Trophoblast cell (in vitro differentiated cells and primary cell): ENCODE data around the gene PPBP.
"Not testable (repeated sequence)": the region's sequence is repeated elsewhere in the genome, so short reads cannot be mapped to it uniquely, and the experiment has no call there.

ENCODE experiments used
- DNase-seq, 2 donors: peaks; one replicate each; pipeline ENCODE4 v3.0.0-alpha.2; 2016
- H2AFZ ChIP-seq: 2 replicates; pipeline ENCODE4 v1.6.1; 2013; ENCODE audit warnings: low read length, moderate library complexity, mild to moderate bottlenecking; ENCODE audit not compliant: insufficient read depth, poor library complexity
- H2AK5ac ChIP-seq: 2 replicates; pipeline ENCODE4 v1.6.1; 2013; ENCODE audit warnings: mild to moderate bottlenecking, low read length
- H2BK120ac ChIP-seq: 2 replicates; pipeline ENCODE4 v1.6.1; 2013; ENCODE audit warnings: low read length, mild to moderate bottlenecking, moderate library complexity; ENCODE audit not compliant: insufficient read depth, poor library complexity
- H2BK12ac ChIP-seq: 2 replicates; pipeline ENCODE4 v1.6.1; 2013; ENCODE audit warnings: mild to moderate bottlenecking, low read length, moderate library complexity
- H2BK5ac ChIP-seq: 2 replicates; pipeline ENCODE4 v1.6.1; 2013; ENCODE audit warnings: low read length, low read depth, moderate library complexity, mild to moderate bottlenecking; ENCODE audit not compliant: poor library complexity
- H3K14ac ChIP-seq: 2 replicates; pipeline ENCODE4 v1.6.1; 2013; ENCODE audit warnings: mild to moderate bottlenecking, low read length
- H3K18ac ChIP-seq: 2 replicates; pipeline ENCODE4 v1.6.1; 2013; ENCODE audit warnings: mild to moderate bottlenecking, low read length
- H3K23ac ChIP-seq: 2 replicates; pipeline ENCODE4 v1.6.1; 2013; ENCODE audit warnings: low read length
- H3K27ac ChIP-seq: 2 replicates; pipeline ENCODE4 v1.5.1; 2013; ENCODE audit warnings: low read depth, mild to moderate bottlenecking, inconsistent platforms, low read length, moderate library complexity
- H3K27me3 ChIP-seq: 2 replicates; pipeline ENCODE4 v1.6.1; 2013; ENCODE audit warnings: inconsistent platforms, mild to moderate bottlenecking, low read length, moderate library complexity; ENCODE audit not compliant: insufficient read depth
- H3K36me3 ChIP-seq, 2 experiments: 1 replicate in 1 of 2; 2 replicates in 1 of 2; pipeline ENCODE4 v1.6.1; 2013; ENCODE audit warnings: low read length in 2 of 2, mild to moderate bottlenecking in 2 of 2, moderate library complexity in 1 of 2; ENCODE audit not compliant: insufficient read depth in 2 of 2, control insufficient read depth in 1 of 2
- H3K4ac ChIP-seq: 2 replicates; pipeline ENCODE4 v1.6.1; 2013; ENCODE audit warnings: low read depth, mild to moderate bottlenecking, low read length, moderate library complexity
- H3K4me1 ChIP-seq, 2 experiments: 1 replicate in 1 of 2; 2 replicates in 1 of 2; pipeline ENCODE4 v1.6.1; 2013; ENCODE audit warnings: low read length in 2 of 2, mild to moderate bottlenecking in 2 of 2, moderate library complexity in 1 of 2; ENCODE audit not compliant: insufficient read depth in 2 of 2, control insufficient read depth in 1 of 2
- H3K4me2 ChIP-seq: 2 replicates; pipeline ENCODE4 v1.6.1; 2013; ENCODE audit warnings: inconsistent platforms, mild to moderate bottlenecking, low read length, moderate library complexity
- H3K4me3 ChIP-seq: 2 replicates; pipeline ENCODE4 v1.5.1; 2013; ENCODE audit warnings: mild to moderate bottlenecking, low read depth, low read length, inconsistent platforms
- H3K79me1 ChIP-seq: one replicate; pipeline ENCODE4 v1.6.1; 2013; ENCODE audit warnings: low read length
- H3K79me2 ChIP-seq: 2 replicates; pipeline ENCODE4 v1.6.1; 2013; ENCODE audit warnings: low read length, mild to moderate bottlenecking; ENCODE audit not compliant: control insufficient read depth, insufficient read depth, poor library complexity
- H3K9ac ChIP-seq: 2 replicates; pipeline ENCODE4 v1.6.1; 2013; ENCODE audit warnings: mild to moderate bottlenecking, low read length
- H3K9me3 ChIP-seq: 2 replicates; pipeline ENCODE4 v1.6.1; 2013; ENCODE audit warnings: low read depth, mild to moderate bottlenecking, control low read depth, inconsistent platforms, low read length; ENCODE audit not compliant: insufficient read depth
- H4K12ac ChIP-seq: 2 replicates; pipeline ENCODE4 v1.6.1; 2013; ENCODE audit warnings: low read depth, mild to moderate bottlenecking, low read length, moderate library complexity
- H4K8ac ChIP-seq: 2 replicates; pipeline ENCODE4 v1.6.1; 2013; ENCODE audit warnings: low read depth, mild to moderate bottlenecking, low read length, moderate library complexity
- H4K91ac ChIP-seq: one replicate; pipeline ENCODE4 v1.6.1; 2013; ENCODE audit warnings: low read depth, mild to moderate bottlenecking, low read length, moderate library complexity
- WGBS: extraction: QIAGEN DNeasy Blood & Tissue Kit; methylation state at CpG from one replicate; pipeline ENCODE4 v1.1.7; 2013; ENCODE audit warnings: missing lambda C conversion rate; ENCODE audit not compliant: insufficient read length, insufficient coverage; ENCODE audit errors: extremely low coverage; 5-methylcytosine and 5-hydroxymethylcytosine counted together

Gene PPBP

GRCh38 chr4:73964862-73965611 lies 23.0 kb downstream of the PPBP start:
- no CpG with 5 or more reads among the region's 7 CpGs for WGBS
- Histone ChIP-seq H3K23ac (no peak overlapping the region), H3K27ac (no peak overlapping the region), H3K36me3 (no peaks in the 10 kb centered on the region), H3K9ac (no peak overlapping the region), H4K12ac (no peak overlapping the region), H3K14ac (no peak overlapping the region), H2BK12ac (no peak overlapping the region), H3K27me3 (no peaks in the 10 kb centered on the region), H3K4me1 (no peaks in the 10 kb centered on the region), H3K9me3 (peaks cover 3% of the 10 kb centered on the region), H2AFZ (no peak overlapping the region), H2BK120ac (no peak overlapping the region), H3K79me1 (no peaks in the 10 kb centered on the region), H3K4ac (no peak overlapping the region), H4K8ac (no peak overlapping the region), H3K79me2 (no peaks in the 10 kb centered on the region), H2BK5ac (no peak overlapping the region), H2AK5ac (no peak overlapping the region), H4K91ac (no peak overlapping the region), H3K18ac (no peak overlapping the region), H3K4me3 (no peak overlapping the region), H3K4me2 (no peak overlapping the region)
- peak in 1 of 2 donors; percentile 7 for DNase-seq

GRCh38 chr4:73962724-73963123 lies 25.3 kb downstream of the PPBP start:
- Histone ChIP-seq H4K91ac (no peak overlapping the region), H3K79me1 (no peaks in the 10 kb centered on the region), H4K12ac (no peak overlapping the region), H2BK5ac (no peak overlapping the region), H3K9me3 (peaks cover 3% of the 10 kb centered on the region), H3K4me2 (no peak overlapping the region), H2BK12ac (no peak overlapping the region), H3K4me3 (no peak overlapping the region), H3K4me1 (no peaks in the 10 kb centered on the region), H2AFZ (no peak overlapping the region), H3K14ac (no peak overlapping the region), H3K18ac (no peak overlapping the region), H3K23ac (no peak overlapping the region), H3K27ac (no peak overlapping the region), H3K4ac (no peak overlapping the region), H3K27me3 (no peaks in the 10 kb centered on the region), H3K79me2 (no peaks in the 10 kb centered on the region), H2BK120ac (no peak overlapping the region), H3K9ac (no peak overlapping the region), H2AK5ac (no peak overlapping the region), H3K36me3 (no peaks in the 10 kb centered on the region), H4K8ac (no peak overlapping the region)
- DNase-seq: no peak
- WGBS: no CpG with 5 or more reads among the region's 2 CpGs

DNA sequence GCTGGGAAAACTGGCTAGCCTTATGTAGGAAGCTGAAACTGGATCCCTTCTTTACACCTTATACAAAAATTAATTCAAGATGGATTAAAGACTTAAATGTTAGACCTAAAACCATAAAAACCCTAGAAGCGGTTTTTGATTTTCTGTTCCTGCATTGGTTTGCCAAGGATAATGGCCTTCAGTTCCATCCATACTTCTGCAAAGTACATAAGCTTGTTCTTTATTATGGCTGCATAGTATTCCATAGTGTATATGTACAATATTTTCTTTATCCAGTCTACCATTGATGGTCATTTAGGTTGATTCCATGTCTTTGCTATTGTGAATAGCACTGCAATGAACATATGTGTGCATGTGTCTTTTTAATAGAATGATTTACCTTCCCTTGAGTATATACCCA lies 28.9 kb downstream of the PPBP start:
- not testable (repeated sequence) for H2AFZ ChIP-seq, H3K14ac ChIP-seq, H3K79me2 ChIP-seq, H3K18ac ChIP-seq, DNase-seq, H3K9ac ChIP-seq, H4K91ac ChIP-seq, H3K4me3 ChIP-seq, H3K23ac ChIP-seq, H3K79me1 ChIP-seq, H3K4me1 ChIP-seq, H3K27ac ChIP-seq, H2BK120ac ChIP-seq, H3K27me3 ChIP-seq, H3K4ac ChIP-seq, H3K9me3 ChIP-seq, H2AK5ac ChIP-seq, H3K4me2 ChIP-seq, H4K8ac ChIP-seq, H3K36me3 ChIP-seq, H2BK5ac ChIP-seq, H2BK12ac ChIP-seq, H4K12ac ChIP-seq
- WGBS: no CpG with 5 or more reads among the region's 1 CpG

GRCh38 chr4:73952352-73952751 lies 35.6 kb downstream of the PPBP start:
- Histone ChIP-seq H4K12ac (no peak overlapping the region), H2AK5ac (no peak overlapping the region), H3K9ac (no peak overlapping the region), H2BK120ac (no peak overlapping the region), H3K23ac (no peak overlapping the region), H2BK12ac (no peak overlapping the region), H4K91ac (no peak overlapping the region), H3K4me2 (no peak overlapping the region), H3K4ac (no peak overlapping the region), H3K18ac (no peak overlapping the region), H3K4me3 (no peak overlapping the region), H3K14ac (no peak overlapping the region), H3K79me2 (no peaks in the 10 kb centered on the region), H2BK5ac (no peak overlapping the region), H2AFZ (no peak overlapping the region), H3K4me1 (peaks cover 0 to 4% of the 10 kb centered on the region in 2 experiments), H3K79me1 (no peaks in the 10 kb centered on the region), H3K27ac (no peak overlapping the region), H4K8ac (no peak overlapping the region), H3K27me3 (no peaks in the 10 kb centered on the region), H3K36me3 (no peaks in the 10 kb centered on the region), H3K9me3 (no peaks in the 10 kb centered on the region)
- no peak for DNase-seq
- WGBS: no CpG with 5 or more reads among the region's 3 CpGs
